Testis (tissue), 2 donors: Measurements from ENCODE around the gene GPHN.

Source experiments
- CTCF ChIP-seq, 3 experiments: fragments of 450-650 bp in 2 of 3; fragments of 200-600 bp in 1 of 3; sonication (generic) in 1 of 3; IDR thresholded peaks; one replicate each; pipeline ENCODE4 v1.5.1; 2016 to 2019; ENCODE audit warnings: antibody characterized with exemption in 3 of 3, mild to moderate bottlenecking in 2 of 3, moderate library complexity in 1 of 3
- POLR2A ChIP-seq: fragments of 450-650 bp; IDR thresholded peaks from one replicate; pipeline ENCODE4 v1.6.1; 2017; ENCODE audit warnings: antibody characterized with exemption, mild to moderate bottlenecking, moderate library complexity

DNA sequence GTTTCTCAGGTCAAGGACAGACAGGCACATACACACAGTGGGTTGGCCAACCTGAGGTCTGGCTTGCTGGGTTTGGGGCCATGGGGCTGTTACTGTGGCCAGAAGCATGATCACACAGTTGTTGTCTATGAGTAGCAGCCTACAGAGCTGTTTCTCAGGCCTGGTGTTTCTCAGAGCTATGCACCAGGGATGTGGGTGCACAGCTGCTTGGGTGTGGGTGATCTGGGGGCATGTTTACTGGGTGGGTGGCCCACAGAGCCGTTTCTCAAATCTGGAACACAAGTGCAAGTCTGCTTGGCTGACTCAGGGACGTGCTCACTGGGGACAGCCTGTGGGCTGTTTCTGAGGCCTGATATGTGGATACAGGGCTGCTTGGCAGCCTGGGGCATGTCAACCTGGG, 710.2 kb downstream of the GPHN start:
- TF ChIP-seq POLR2A (no peak), CTCF (IDR thresholded peaks at IDR 0.05) (no peak)
